Gastrocnemius medialis (tissue), 4 donors: ENCODE data around the gene SEMA3A. TPM values are rescaled to one million over a fixed set of nuclear protein-coding genes. Genes with fewer than 3 reads are reported as not detected.

ENCODE experiments used
- ATAC-seq, 2 donors: fragments of 150-250 bp; one replicate each; pipeline ENCODE4 v1.9.1; 2016
- DNase-seq, 2 donors: peaks; one replicate each; pipeline ENCODE4 v3.0.0-alpha.2; 2019
- H3K27ac ChIP-seq, 4 donors: fragments of 200-600 bp; sonication (generic); 1 replicate in 1 of 4; 2 replicates in 3 of 4; pipeline ENCODE4 v1.5.1; 2016 to 2018; ENCODE audit warnings: mild to moderate bottlenecking in 2 of 4, moderate library complexity in 1 of 4
- H3K27me3 ChIP-seq, 3 donors: fragments of 200-600 bp; sonication (generic) in 2 of 3; 1 replicate in 1 of 3; 2 replicates in 2 of 3; pipeline versions ENCODE4 v1.5.1 to v1.6.0; 2016 to 2019; ENCODE audit warnings: mild to moderate bottlenecking in 1 of 3, moderate library complexity in 1 of 3
- H3K36me3 ChIP-seq, 2 donors: fragments of 200-600 bp; sonication (generic) in 1 of 2; one replicate each; pipeline ENCODE4 v1.5.1; 2017 to 2018
- H3K4me1 ChIP-seq, 2 donors: fragments of 200-600 bp; sonication (generic) in 1 of 2; one replicate each; pipeline ENCODE4 v1.5.1; 2016 to 2017; ENCODE audit warnings: mild to moderate bottlenecking in 2 of 2
- H3K4me3 ChIP-seq, 4 donors: fragments of 200-600 bp; sonication (generic) in 3 of 4; 1 replicate in 1 of 4; 2 replicates in 3 of 4; pipeline ENCODE4 v1.5.1; 2016 to 2019; ENCODE audit warnings: mild to moderate bottlenecking in 2 of 4
- H3K9me3 ChIP-seq, 3 donors: fragments of 200-600 bp; sonication (generic) in 2 of 3; 1 replicate in 1 of 3; 2 replicates in 2 of 3; pipeline ENCODE4 v1.5.1; 2016 to 2019
- CTCF ChIP-seq, 5 experiments: fragments of 450-650 bp in 3 of 5; fragments of 200-600 bp in 2 of 5; sonication (generic) in 2 of 5; IDR thresholded peaks in 4 of 5; conservative IDR thresholded peaks in 1 of 5; 1 replicate in 4 of 5; 2 replicates in 1 of 5; pipeline ENCODE4 v1.5.1; 2016 to 2019; ENCODE audit warnings: antibody characterized with exemption in 5 of 5, mild to moderate bottlenecking in 3 of 5, moderate library complexity in 3 of 5
- POLR2A ChIP-seq, 2 donors: fragments of 450-650 bp; IDR thresholded peaks; one replicate each; pipeline ENCODE4 v1.6.1; 2017; ENCODE audit warnings: antibody characterized with exemption in 2 of 2, mild to moderate bottlenecking in 2 of 2, moderate library complexity in 2 of 2
- in situ Hi-C, 4 donors: fragments of 200-750 bp; cut with MboI; loops; one replicate each; pipeline versions ENCODE4 v1.15.0 to v1.8.0; 2017; ENCODE audit warnings: low sequenced_read_pairs in 4 of 4
- intact Hi-C: fragments of 100-400 bp; cut with DNase I; formaldehyde crosslinking; loops from one replicate; pipeline ENCODE4 v1.15.1; 2023; ENCODE audit warnings: low total_unique reads
- total RNA-seq, 4 donors: library from RNA; depleted of rRNA; stranded (reverse); fragments of >200 nt; gene quantifications; one replicate each; pipeline versions ENCODE4 v1.1.0 to v1.2.3, GENCODE V29; 2016

SEMA3A gene
- total RNA-seq, 4 donors from 2014 or later, result 0.07 to 0.29 (median 0.13) TPM

- H3K4me1 ChIP-seq, result peaks cover 0 to 1% of the 10 kb centered on the region in 2 donors
Measured at GRCh38 chr7:84027678-84028077, 166.9 kb downstream of the SEMA3A start.

GRCh38 chr7:84025332-84025927 is 169.2 kb downstream of the SEMA3A start:
- in situ Hi-C loops, result no loop called here
- no peaks in the 10 kb centered on the region for H3K9me3 ChIP-seq
- no peaks in the 10 kb centered on the region for H3K27me3 ChIP-seq
- no peak overlapping the region for H3K27ac ChIP-seq
- TF ChIP-seq CTCF (IDR thresholded peaks at IDR 0.05 in 4 of 5, conservative IDR thresholded peaks at IDR 0.05 in 1 of 5) (no peak), POLR2A (IDR thresholded peaks at IDR 0.05) (no peak)
- no peak overlapping the region for H3K4me3 ChIP-seq
- ATAC-seq (no peak), DNase-seq (no peak)
- H3K4me1 ChIP-seq, result peaks cover 0 to 16% of the 10 kb centered on the region in 2 donors
- H3K36me3 ChIP-seq, result no peaks in the 10 kb centered on the region
- intact Hi-C loops, result no loop called here

More at GRCh38 chr7:84027678-84028077, 166.9 kb downstream of the SEMA3A start:
- no peaks in the 10 kb centered on the region for H3K9me3 ChIP-seq
- in situ Hi-C loops (no loop called here), intact Hi-C loops (no loop called here)
- no peaks in the 10 kb centered on the region for H3K36me3 ChIP-seq
- H3K27me3 ChIP-seq, result no peaks in the 10 kb centered on the region
- no peak overlapping the region for H3K27ac ChIP-seq
- no peak for DNase-seq
- ATAC-seq, result no peak
- H3K4me3 ChIP-seq, result no peak overlapping the region
- TF ChIP-seq CTCF (IDR thresholded peaks at IDR 0.05 in 4 of 5, conservative IDR thresholded peaks at IDR 0.05 in 1 of 5), result no peak
- TF ChIP-seq POLR2A (IDR thresholded peaks at IDR 0.05), result no peak

GRCh38 chr7:84022684-84023308 is 171.8 kb downstream of the SEMA3A start:
- ATAC-seq (peak; percentile 41 to 87), DNase-seq (no peak)
- Histone ChIP-seq H3K4me1 (peaks cover 0 to 16% of the 10 kb centered on the region in 2 donors), H3K4me3 (no peak overlapping the region), H3K27me3 (no peaks in the 10 kb centered on the region), H3K27ac (no peak overlapping the region), H3K36me3 (no peaks in the 10 kb centered on the region), H3K9me3 (no peaks in the 10 kb centered on the region)
- intact Hi-C loops (no loop called here), in situ Hi-C loops (no loop called here)
- TF ChIP-seq POLR2A (IDR thresholded peaks at IDR 0.05) (no peak), CTCF (IDR thresholded peaks at IDR 0.05 in 4 of 5, conservative IDR thresholded peaks at IDR 0.05 in 1 of 5) (no peak)

- in situ Hi-C loops, result no loop called here
- Histone ChIP-seq H3K4me3 (no peak overlapping the region), H3K36me3 (no peaks in the 10 kb centered on the region), H3K27ac (no peak overlapping the region), H3K9me3 (no peaks in the 10 kb centered on the region), H3K27me3 (no peaks in the 10 kb centered on the region), H3K4me1 (peaks cover 0 to 16% of the 10 kb centered on the region in 2 donors)
- DNase-seq (no peak), ATAC-seq (no peak)
- intact Hi-C loops, result no loop called here
- TF ChIP-seq CTCF (IDR thresholded peaks at IDR 0.05 in 4 of 5, conservative IDR thresholded peaks at IDR 0.05 in 1 of 5) (no peak), POLR2A (IDR thresholded peaks at IDR 0.05) (no peak)
Measured at GRCh38 chr7:84022009-84022408, 172.6 kb downstream of the SEMA3A start.
